Ramos (cell line): ENCODE data around the gene PRKG1.
"Not testable (repeated sequence)": the region's sequence is repeated elsewhere in the genome, so short reads cannot be mapped to it uniquely, and the experiment has no call there.

ENCODE experiments used
- in situ Hi-C: fragments of 300-500 bp; cut with MboI; formaldehyde crosslinking; loops from one replicate; pipeline ENCODE4 v1.14.3; 2022; ENCODE audit warnings: low sequenced_read_pairs; ENCODE audit not compliant: unreplicated experiment

PRKG1 gene

GRCh38 chr10:51530541-51530940, 456.3 kb downstream of the PRKG1 start:
- in situ Hi-C loops = no loop called here

GRCh38 chr10:51532044-51532443, 457.8 kb downstream of the PRKG1 start:
- in situ Hi-C loops = no loop called here

- in situ Hi-C loops = no loop called here
Observed at GRCh38 chr10:51542853-51543252, 468.6 kb downstream of the PRKG1 start.

- in situ Hi-C loops = no loop called here
Observed at GRCh38 chr10:51544933-51545332, 470.6 kb downstream of the PRKG1 start.

- in situ Hi-C loops = no loop called here
Observed at GRCh38 chr10:51547941-51548340, 473.7 kb downstream of the PRKG1 start.

GRCh38 chr10:51552879-51553278, 478.6 kb downstream of the PRKG1 start:
- in situ Hi-C loops = no loop called here

- in situ Hi-C loops = no loop called here
Observed at GRCh38 chr10:51564896-51565510, 490.7 kb downstream of the PRKG1 start.

GRCh38 chr10:51567271-51567670, 493.0 kb downstream of the PRKG1 start:
- in situ Hi-C loops = no loop called here

- in situ Hi-C loops = no loop called here
Observed at GRCh38 chr10:51569467-51569866, 495.2 kb downstream of the PRKG1 start.

- in situ Hi-C loops = no loop called here
Observed at GRCh38 chr10:51574248-51575048, 500.2 kb downstream of the PRKG1 start.

- in situ Hi-C loops = not testable (repeated sequence)
Observed at GRCh38 chr10:51581196-51581595, 506.9 kb downstream of the PRKG1 start.

GRCh38 chr10:51583976-51584375, 509.7 kb downstream of the PRKG1 start:
- in situ Hi-C loops = no loop called here

GRCh38 chr10:51585742-51586141, 511.5 kb downstream of the PRKG1 start:
- in situ Hi-C loops = no loop called here

GRCh38 chr10:51588984-51589383, 514.7 kb downstream of the PRKG1 start:
- in situ Hi-C loops = no loop called here

GRCh38 chr10:51590818-51591217, 516.5 kb downstream of the PRKG1 start:
- in situ Hi-C loops = no loop called here

- in situ Hi-C loops = no loop called here
Observed at GRCh38 chr10:51596695-51597094, 522.4 kb downstream of the PRKG1 start.

- in situ Hi-C loops = no loop called here
Observed at GRCh38 chr10:51599647-51600046, 525.4 kb downstream of the PRKG1 start.

- in situ Hi-C loops = no loop called here
Observed at GRCh38 chr10:51602326-51602725, 528.0 kb downstream of the PRKG1 start.

GRCh38 chr10:51604579-51604978, 530.3 kb downstream of the PRKG1 start:
- in situ Hi-C loops = no loop called here

- in situ Hi-C loops = no loop called here
Observed at GRCh38 chr10:51606825-51607462, 532.7 kb downstream of the PRKG1 start.

GRCh38 chr10:51607463-51607835, 533.2 kb downstream of the PRKG1 start:
- in situ Hi-C loops = no loop called here
